Spleen (tissue), 11 donors: ENCODE measurements around the gene SHLD1. TPM values are rescaled to one million over a fixed set of nuclear protein-coding genes. Genes with fewer than 3 reads are reported as not detected.

Experiments used
- DNase-seq: peaks from one replicate; pipeline ENCODE4 v3.0.0-alpha.2; 2020
- H3K27ac ChIP-seq, 8 donors: fragments of 200-600 bp; sonication (generic) in 7 of 8; 1 replicate in 4 of 8; 2 replicates in 4 of 8; pipeline versions ENCODE4 v1.5.0 to v1.8.0; 2016 to 2021; ENCODE audit warnings: inconsistent platforms in 4 of 8, mild to moderate bottlenecking in 4 of 8, moderate library complexity in 1 of 8
- H3K27me3 ChIP-seq, 7 donors: fragments of 200-600 bp; sonication (generic) in 6 of 7; replicated peaks in 1 of 7; 1 replicate in 4 of 7; 2 replicates in 3 of 7; pipeline versions ENCODE4 v1.5.0 to v1.8.0; 2016 to 2021; ENCODE audit warnings: inconsistent platforms in 3 of 7, mild to moderate bottlenecking in 1 of 7
- H3K36me3 ChIP-seq, 6 donors: fragments of 200-600 bp; sonication (generic) in 5 of 6; 1 replicate in 4 of 6; 2 replicates in 2 of 6; pipeline versions ENCODE4 v1.5.0 to v1.8.0; 2016 to 2021; ENCODE audit warnings: inconsistent platforms in 2 of 6
- H3K4me1 ChIP-seq, 6 donors: fragments of 200-600 bp; sonication (generic) in 5 of 6; 1 replicate in 3 of 6; 2 replicates in 3 of 6; pipeline versions ENCODE4 v1.5.0 to v1.8.0; 2016 to 2021; ENCODE audit warnings: inconsistent platforms in 3 of 6
- H3K4me3 ChIP-seq, 8 donors: fragments of 200-600 bp; sonication (generic) in 7 of 8; 1 replicate in 4 of 8; 2 replicates in 4 of 8; pipeline versions ENCODE4 v1.5.0 to v1.8.0; 2016 to 2021; ENCODE audit warnings: inconsistent platforms in 4 of 8, mild to moderate bottlenecking in 4 of 8, moderate library complexity in 2 of 8
- H3K9me3 ChIP-seq, 8 donors: fragments of 200-600 bp; sonication (generic) in 7 of 8; 1 replicate in 4 of 8; 2 replicates in 4 of 8; pipeline versions ENCODE4 v1.5.0 to v1.8.0; 2016 to 2021; ENCODE audit warnings: inconsistent platforms in 4 of 8
- POLR2A ChIP-seq, 3 donors: fragments of 450-650 bp; IDR thresholded peaks; one replicate each; pipeline ENCODE4 v1.5.1; 2017; ENCODE audit warnings: antibody characterized with exemption in 3 of 3, mild to moderate bottlenecking in 1 of 3
- POLR2AphosphoS5 ChIP-seq, 3 donors: sonication (generic); formaldehyde crosslinking; IDR thresholded peaks; one replicate each; pipeline ENCODE4 v1.5.1; 2017; ENCODE audit warnings: antibody characterized with exemption in 3 of 3
- WGBS, 5 donors: extraction: QIAGEN DNeasy Blood & Tissue Kit in 3 of 5; methylation state at CpG; one replicate each; pipeline versions ENCODE4 v1.1.5 to v1.1.7; 2013 to 2018; 5-methylcytosine and 5-hydroxymethylcytosine counted together
- intact Hi-C: fragments of 100-400 bp; cut with DNase I; formaldehyde crosslinking; loops from one replicate; pipeline ENCODE4 v1.15.0; 2023; ENCODE audit warnings: low total_unique reads
- polyA plus RNA-seq, 3 donors: library from polyadenylated mRNA; stranded (reverse); fragments of 200-250 nt; gene quantifications; one replicate each; pipeline ENCODE4 v1.2.1, GENCODE V29; 2013
- total RNA-seq, 7 donors: library from RNA; depleted of rRNA in 3 of 7; stranded (reverse); fragments of >200 nt in 3 of 7; fragmentation: NEBNext Ultra II Directional in 4 of 7; extraction: Animal tissue kit (Norgen Biotek cat#: 25700) in 4 of 7; gene quantifications; one replicate each; pipeline versions ENCODE4 v1.1.0 to v1.2.1, GENCODE V29; 2016 to 2021
- TF ChIP-seq, protein P1 (sequence below), 11 experiments: fragments of 200-600 bp in 7 of 11; fragments of 450-650 bp in 4 of 11; sonication (generic) in 4 of 11; IDR thresholded peaks in 8 of 11; conservative IDR thresholded peaks in 3 of 11; 1 replicate in 7 of 11; 2 replicates in 4 of 11; pipeline versions ENCODE4 v1.4.0 to v1.8.0; 2016 to 2021; ENCODE audit warnings: antibody characterized with exemption in 11 of 11, inconsistent platforms in 4 of 11, mild to moderate bottlenecking in 1 of 11
- donor health status: healthy with polysubstance abuse.
- donor health status: DM: no; HTN: no; CAD: no; lungs with moderate emphysema.
- donor health status: DM: no; HTN: no; CAD: no.
- donor health status: Bipolar disorder and iron deficiency.
- donor health status: healthy.
- donor health status: DM: no; HTN: no; CAD: no.
- donor health status: DM: yes; HTN: yes; CAD: no.

SHLD1 gene
- total and polyA plus RNA-seq, 10 donors: 8.1 to 18.6 (median 12.4) TPM

- Histone ChIP-seq H3K4me3 (no peak overlapping the region), H3K4me1 (peaks cover 10 to 54% (median 26%) of the 10 kb centered on the region in 6 donors), H3K36me3 (peaks cover 0 to 12% (median 0%) of the 10 kb centered on the region in 6 donors), H3K27ac (peak overlapping the region in 1 of 8 donors; percentile 95), H3K27me3 (no peaks in the 10 kb centered on the region), H3K9me3 (no peaks in the 10 kb centered on the region)
- 79 to 93% (median 87%) methylated on average over 4 of the region's 4 CpGs for WGBS, 5 donors
- DNase-seq: no peak
- TF ChIP-seq POLR2AphosphoS5 (IDR thresholded peaks at IDR 0.05): no peak
- no peak for TF ChIP-seq POLR2A (IDR thresholded peaks at IDR 0.05)
- TF ChIP-seq, protein P1, sequence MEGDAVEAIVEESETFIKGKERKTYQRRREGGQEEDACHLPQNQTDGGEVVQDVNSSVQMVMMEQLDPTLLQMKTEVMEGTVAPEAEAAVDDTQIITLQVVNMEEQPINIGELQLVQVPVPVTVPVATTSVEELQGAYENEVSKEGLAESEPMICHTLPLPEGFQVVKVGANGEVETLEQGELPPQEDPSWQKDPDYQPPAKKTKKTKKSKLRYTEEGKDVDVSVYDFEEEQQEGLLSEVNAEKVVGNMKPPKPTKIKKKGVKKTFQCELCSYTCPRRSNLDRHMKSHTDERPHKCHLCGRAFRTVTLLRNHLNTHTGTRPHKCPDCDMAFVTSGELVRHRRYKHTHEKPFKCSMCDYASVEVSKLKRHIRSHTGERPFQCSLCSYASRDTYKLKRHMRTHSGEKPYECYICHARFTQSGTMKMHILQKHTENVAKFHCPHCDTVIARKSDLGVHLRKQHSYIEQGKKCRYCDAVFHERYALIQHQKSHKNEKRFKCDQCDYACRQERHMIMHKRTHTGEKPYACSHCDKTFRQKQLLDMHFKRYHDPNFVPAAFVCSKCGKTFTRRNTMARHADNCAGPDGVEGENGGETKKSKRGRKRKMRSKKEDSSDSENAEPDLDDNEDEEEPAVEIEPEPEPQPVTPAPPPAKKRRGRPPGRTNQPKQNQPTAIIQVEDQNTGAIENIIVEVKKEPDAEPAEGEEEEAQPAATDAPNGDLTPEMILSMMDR (IDR thresholded peaks at IDR 0.05 in 8 of 11, conservative IDR thresholded peaks at IDR 0.05 in 3 of 11): no peak
- intact Hi-C loops: no loop called here
Observed at GRCh38 chr20:5751856-5752255, 1.7 kb downstream of the SHLD1 start.

DNA sequence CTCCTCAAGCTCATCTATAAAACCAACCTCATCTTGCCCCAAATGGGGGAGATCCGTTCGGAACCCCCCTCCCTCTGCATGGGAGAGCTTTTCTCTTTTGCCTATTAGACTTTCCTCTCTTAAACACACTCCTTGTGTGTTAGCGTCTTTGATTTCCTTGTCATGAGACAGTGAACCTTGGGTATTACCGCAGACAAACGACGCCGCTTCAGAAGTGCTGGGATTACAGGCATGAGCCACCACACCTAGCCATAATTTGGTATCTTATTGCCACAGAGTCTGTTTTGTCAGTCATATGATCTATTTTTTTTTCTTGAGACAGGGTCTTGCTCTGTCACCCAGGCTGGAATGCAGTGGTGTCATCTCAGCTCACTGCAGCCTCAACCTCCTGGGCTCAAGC, 3.6 kb downstream of the SHLD1 start:
- Histone ChIP-seq H3K9me3 (no peaks in the 10 kb centered on the region), H3K4me1 (peaks cover 10 to 65% (median 28%) of the 10 kb centered on the region in 6 donors), H3K36me3 (peaks cover 0 to 26% (median 4%) of the 10 kb centered on the region in 6 donors), H3K27ac (no peak overlapping the region), H3K27me3 (no peaks in the 10 kb centered on the region), H3K4me3 (no peak overlapping the region)
- TF ChIP-seq POLR2A (IDR thresholded peaks at IDR 0.05) (no peak), POLR2AphosphoS5 (IDR thresholded peaks at IDR 0.05) (no peak)
- TF ChIP-seq, protein P1 (IDR thresholded peaks at IDR 0.05 in 8 of 11, conservative IDR thresholded peaks at IDR 0.05 in 3 of 11): no peak
- DNase-seq: no peak
- WGBS, 5 donors: 92 to 96% (median 94%) methylated on average over 7 of the region's 7 CpGs
- intact Hi-C loops: no loop called here

- no peak for DNase-seq
- H3K9me3 ChIP-seq: no peaks in the 10 kb centered on the region
- peaks cover 0 to 60% (median 18%) of the 10 kb centered on the region in 6 donors for H3K4me1 ChIP-seq
- TF ChIP-seq, protein P1 (IDR thresholded peaks at IDR 0.05 in 8 of 11, conservative IDR thresholded peaks at IDR 0.05 in 3 of 11): no peak
- TF ChIP-seq POLR2A (IDR thresholded peaks at IDR 0.05) (no peak), POLR2AphosphoS5 (IDR thresholded peaks at IDR 0.05) (no peak)
- H3K36me3 ChIP-seq: peaks cover 0 to 60% (median 18%) of the 10 kb centered on the region in 6 donors
- intact Hi-C loops: no loop called here
- WGBS, 5 donors: 90 to 94% (median 91%) methylated on average over 3 of the region's 3 CpGs
- H3K27me3 ChIP-seq: no peaks in the 10 kb centered on the region
- H3K27ac ChIP-seq: no peak overlapping the region
- no peak overlapping the region for H3K4me3 ChIP-seq
Observed at GRCh38 chr20:5757949-5758348, 7.7 kb downstream of the SHLD1 start.

DNA sequence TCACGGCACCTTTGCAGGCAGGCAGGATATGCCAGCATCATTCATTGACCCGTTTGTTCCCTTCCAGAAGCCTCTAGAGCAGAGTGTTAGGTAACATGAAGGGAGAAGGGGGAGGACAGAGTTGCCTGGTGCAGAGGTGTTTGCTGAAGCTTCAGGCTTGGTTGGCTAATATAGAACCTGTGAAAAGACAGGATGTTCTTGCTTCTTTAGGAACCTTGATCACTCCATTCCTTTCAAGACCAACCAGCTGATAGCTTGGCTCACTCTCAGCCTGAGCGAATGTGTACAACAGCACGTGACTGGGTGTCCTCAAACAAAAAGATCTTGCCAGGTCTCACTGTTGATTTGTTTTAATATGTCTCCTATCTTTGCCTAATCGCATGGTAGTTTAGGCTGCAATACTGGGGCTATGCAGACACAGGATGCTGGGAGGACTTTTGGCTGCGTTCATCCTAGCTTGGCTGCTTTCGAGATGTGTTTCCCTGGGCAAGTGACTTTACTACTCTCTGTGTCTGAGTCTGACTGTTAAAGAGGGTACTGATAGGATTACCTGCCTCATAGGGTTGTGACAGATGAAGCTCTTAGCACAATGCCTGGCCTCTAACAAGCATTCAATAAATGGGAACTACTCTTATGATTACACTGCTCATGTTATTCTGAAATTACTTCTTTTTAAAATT, 16.0 kb downstream of the SHLD1 start:
- intact Hi-C loops: no loop called here
- 79 to 86% (median 82%) methylated on average over 7 of the region's 7 CpGs for WGBS, 5 donors
- H3K4me1 ChIP-seq: peaks cover 19 to 91% (median 63%) of the 10 kb centered on the region in 6 donors
- no peaks in the 10 kb centered on the region for H3K9me3 ChIP-seq
- peak overlapping the region in 1 of 8 donors; percentile 21 for H3K27ac ChIP-seq
- no peak for DNase-seq
- H3K36me3 ChIP-seq: peaks cover 0 to 23% (median 0%) of the 10 kb centered on the region in 6 donors
- no peak overlapping the region for H3K4me3 ChIP-seq
- H3K27me3 ChIP-seq: no peaks in the 10 kb centered on the region
- TF ChIP-seq, protein P1 (IDR thresholded peaks at IDR 0.05 in 8 of 11, conservative IDR thresholded peaks at IDR 0.05 in 3 of 11): no peak
- no peak for TF ChIP-seq POLR2AphosphoS5 (IDR thresholded peaks at IDR 0.05)
- no peak for TF ChIP-seq POLR2A (IDR thresholded peaks at IDR 0.05)
